Heart right ventricle (tissue), 16 donors: ENCODE results near the gene ZNF317. TPM values are rescaled to one million over a fixed set of nuclear protein-coding genes. Genes with fewer than 3 reads are reported as not detected.

Experiments used
- ATAC-seq, 8 donors: fragments of 200-7000 bp; cut with Tn5 transposase; one replicate each; pipeline ENCODE4 v1.9.1; 2020; ENCODE audit warnings: mild to moderate bottlenecking in 8 of 8, moderate library complexity in 8 of 8, moderate number of reproducible peaks in 1 of 8
- DNase-seq, 2 donors: peaks; one replicate each; pipeline ENCODE4 v3.0.0-alpha.2; 2020
- H3K27ac ChIP-seq, 10 donors: fragments of 200-600 bp; sonication (generic) in 2 of 10; one replicate each; pipeline versions ENCODE4 v1.5.0 to v1.8.0; 2020 to 2022; ENCODE audit warnings: mild to moderate bottlenecking in 3 of 10
- H3K27me3 ChIP-seq, 7 donors: fragments of 200-600 bp; one replicate each; pipeline ENCODE4 v1.8.0; 2021 to 2022; ENCODE audit warnings: mild to moderate bottlenecking in 2 of 7
- H3K36me3 ChIP-seq, 9 donors: fragments of 200-600 bp; sonication (generic) in 1 of 9; one replicate each; pipeline versions ENCODE4 v1.5.0 to v1.8.0; 2020 to 2022; ENCODE audit warnings: mild to moderate bottlenecking in 2 of 9
- H3K4me1 ChIP-seq, 9 donors: fragments of 200-600 bp; sonication (generic) in 1 of 9; one replicate each; pipeline versions ENCODE4 v1.5.0 to v1.8.0; 2020 to 2022; ENCODE audit warnings: mild to moderate bottlenecking in 4 of 9
- H3K4me3 ChIP-seq, 10 donors: fragments of 200-600 bp; sonication (generic) in 2 of 10; one replicate each; pipeline versions ENCODE4 v1.5.0 to v1.8.0; 2020 to 2022; ENCODE audit warnings: mild to moderate bottlenecking in 7 of 10, moderate library complexity in 2 of 10
- H3K9me3 ChIP-seq, 11 donors: fragments of 200-600 bp in 10 of 11; sonication (generic) in 2 of 11; one replicate each; pipeline versions ENCODE4 v1.5.0 to v1.8.0; 2013 to 2022; ENCODE audit warnings: mild to moderate bottlenecking in 2 of 11, control low read depth in 1 of 11, moderate library complexity in 1 of 11
- CTCF ChIP-seq, 9 donors: fragments of 200-600 bp; sonication (generic) in 2 of 9; IDR thresholded peaks; one replicate each; pipeline versions ENCODE4 v1.5.0 to v1.8.0; 2021 to 2022; ENCODE audit warnings: antibody characterized with exemption in 9 of 9, mild to moderate bottlenecking in 5 of 9, moderate library complexity in 1 of 9
- WGBS, 2 donors: extraction: QIAGEN DNeasy Blood & Tissue Kit; methylation state at CpG; one replicate each; pipeline ENCODE4 v1.1.7; 2013; ENCODE audit warnings: inconsistent platforms in 1 of 2; 5-methylcytosine and 5-hydroxymethylcytosine counted together
- intact Hi-C, 10 donors: fragments of 100-400 bp; cut with DNase I; formaldehyde crosslinking; loops; one replicate each; pipeline versions ENCODE4 v1.11.1 to v1.14.2; 2022
- polyA plus RNA-seq, 2 donors: library from polyadenylated mRNA; stranded (reverse); fragments of 200-250 nt; gene quantifications; one replicate each; pipeline ENCODE4 v1.2.3, GENCODE V29; 2013
- total RNA-seq, 10 donors: library from RNA; stranded (reverse); fragmentation: NEBNext Ultra II Directional in 3 of 10; extraction: Animal tissue kit (Norgen Biotek cat#: 25700) in 3 of 10; gene quantifications; one replicate each; pipeline versions ENCODE4 v1.2.1 to v1.2.4, GENCODE V29; 2021 to 2023
- donor health status: Arrhythmogenic right ventricular cardiomyopathy.
- donor health status: ischemic (EF 13 %, LVEDD 7.1; RV severe dilation, severe dysfunction).
- donor health status: healthy with polysubstance abuse.
- donor health status: DM: no; HTN: yes; CAD: no.
- donor health status: DM: no; HTN: no; CAD: no.
- donor health status: ischemic (EF 25% LVEDD 6.9; RV normal size, moderate dysfunction).
- donor health status: ischemic (EF 25% LVEDD 5.7; RV mildly dilated, moderate dysfunction).
- donor health status: healthy.
- donor health status: DM: yes; HTN: yes; CAD: no.
- donor health status: Ischemic cardiomyopathy.
- donor health status: ischemic (EF 35%, LVEDD 5.7; RV mildly dilated, moderate dysfunction).
- donor health status: nonischemic (EF 11% LVEDD 7.7; RV severe dilation, severe dysfunction).
- donor health status: DM: yes; HTN: yes; CAD: no.
- donor health status: PGD.
- donor health status: ischemic (EF 29% LVEDD 5.4; RV normal size, mild dysfunction).
- donor health status: nonischemic (EF 23%, LVEDD 6.1; RV moderate dilation, normal function).

ZNF317 gene
- total and polyA plus RNA-seq, 12 donors = 10.5 to 28.7 (median 15.7) TPM

GRCh38 chr19:9148697-9149096 lies 8.5 kb downstream of the ZNF317 start:
- intact Hi-C loops = loop anchor here in 5 of 10 donors (10.0 kb wide), 4 partner anchors 156 to 646 kb away; partner anchors contain the start of genes ZNF266 (in 1 of the 5) and ZNF699 (in 1 of the 5)
- no peak for ATAC-seq

GRCh38 chr19:9149997-9150396 lies 9.8 kb downstream of the ZNF317 start:
- intact Hi-C loops = loop anchor here in 5 of 10 donors (10.0 kb wide), 4 partner anchors 155 to 645 kb away; partner anchors contain the start of genes ZNF266 (in 1 of the 5) and ZNF699 (in 1 of the 5)
- 95% methylated on average over 4 of the region's 4 CpGs for WGBS, 2 donors
- H3K4me1 ChIP-seq = peaks cover 0 to 5% (median 0%) of the 10 kb centered on the region in 9 donors
- no peak for TF ChIP-seq CTCF (IDR thresholded peaks at IDR 0.05)
- no peak for DNase-seq
- H3K27me3 ChIP-seq = no peaks in the 10 kb centered on the region
- H3K27ac ChIP-seq = no peak overlapping the region
- H3K36me3 ChIP-seq = peaks cover 0 to 47% (median 10%) of the 10 kb centered on the region in 9 donors
- ATAC-seq = no peak
- H3K4me3 ChIP-seq = no peak overlapping the region
- H3K9me3 ChIP-seq = peaks cover 0 to 56% (median 19%) of the 10 kb centered on the region in 11 donors

More at GRCh38 chr19:9148697-9149096, 8.5 kb downstream of the ZNF317 start:
- Histone ChIP-seq H3K4me1 (peaks cover 0 to 5% (median 0%) of the 10 kb centered on the region in 9 donors), H3K27me3 (no peaks in the 10 kb centered on the region), H3K27ac (no peak overlapping the region), H3K4me3 (no peak overlapping the region), H3K36me3 (peaks cover 0 to 44% (median 10%) of the 10 kb centered on the region in 9 donors), H3K9me3 (peaks cover 0 to 59% (median 20%) of the 10 kb centered on the region in 11 donors)
- WGBS, 2 donors = 92 to 100% methylated on average over 3 of the region's 3 CpGs
- no peak for TF ChIP-seq CTCF (IDR thresholded peaks at IDR 0.05)
- DNase-seq = no peak

DNA sequence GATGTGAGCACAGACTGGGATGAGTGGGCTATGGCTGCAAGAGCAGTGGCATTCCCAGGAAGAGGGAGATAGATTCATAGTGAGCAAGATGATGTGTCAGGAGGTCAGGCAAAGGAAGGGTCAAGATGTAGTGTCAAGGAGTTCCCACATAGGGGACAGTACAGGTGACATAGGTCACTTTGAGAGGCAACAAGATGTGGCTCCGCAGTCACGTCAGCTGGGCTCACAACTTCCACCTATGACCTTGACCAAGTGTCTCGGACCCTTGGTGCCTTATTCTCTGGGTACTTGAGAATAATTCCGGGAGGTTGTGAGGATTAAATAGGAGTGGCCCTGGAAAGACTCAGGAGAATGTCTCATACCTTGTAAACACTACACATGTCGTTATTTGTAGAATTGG lies 10.5 kb downstream of the ZNF317 start:
- Histone ChIP-seq H3K4me1 (peaks cover 0 to 5% (median 0%) of the 10 kb centered on the region in 9 donors), H3K27ac (no peak overlapping the region), H3K27me3 (no peaks in the 10 kb centered on the region), H3K9me3 (peaks cover 0 to 49% (median 20%) of the 10 kb centered on the region in 11 donors), H3K4me3 (no peak overlapping the region), H3K36me3 (peaks cover 0 to 50% (median 10%) of the 10 kb centered on the region in 9 donors)
- no peak for ATAC-seq
- intact Hi-C loops = no loop called here
- 96 to 97% methylated on average over 5 of the region's 5 CpGs for WGBS, 2 donors
- DNase-seq = no peak
- TF ChIP-seq CTCF (IDR thresholded peaks at IDR 0.05) = no peak

DNA sequence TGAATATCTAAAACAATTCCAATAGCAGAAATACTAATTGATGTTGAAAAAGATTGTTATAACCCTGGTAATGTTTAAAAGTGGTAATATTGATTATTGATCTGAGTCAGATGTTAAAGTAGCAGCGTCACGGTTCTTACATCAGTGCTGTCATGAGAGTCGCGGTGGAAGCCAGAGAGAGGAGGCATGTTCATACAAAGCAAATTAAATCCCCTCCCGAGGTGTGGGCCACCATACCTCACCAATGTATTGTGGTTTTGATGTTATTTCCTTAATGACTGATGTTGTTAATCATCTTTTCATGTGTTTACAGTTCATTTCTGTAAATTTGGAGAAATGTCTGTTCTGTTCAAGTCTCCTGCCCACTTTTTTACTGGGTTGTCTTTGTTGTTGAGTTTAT lies 11.2 kb downstream of the ZNF317 start:
- no peaks in the 10 kb centered on the region for H3K27me3 ChIP-seq
- WGBS, 2 donors = 99% methylated on average over 5 of the region's 5 CpGs
- H3K27ac ChIP-seq = no peak overlapping the region
- H3K4me1 ChIP-seq = peaks cover 0 to 5% (median 0%) of the 10 kb centered on the region in 9 donors
- H3K9me3 ChIP-seq = peaks cover 0 to 45% (median 16%) of the 10 kb centered on the region in 11 donors
- ATAC-seq = no peak
- peaks cover 0 to 57% (median 15%) of the 10 kb centered on the region in 9 donors for H3K36me3 ChIP-seq
- no peak overlapping the region for H3K4me3 ChIP-seq
- no peak for DNase-seq
- TF ChIP-seq CTCF (IDR thresholded peaks at IDR 0.05) = no peak
- intact Hi-C loops = no loop called here
